Urinary bladder (tissue), 4 donors: ENCODE results near the gene TSKU. TPM values are rescaled to one million over a fixed set of nuclear protein-coding genes. Genes with fewer than 3 reads are reported as not detected.
"Not testable (repeated sequence)": the region's sequence is repeated elsewhere in the genome, so short reads cannot be mapped to it uniquely, and the experiment has no call there.

Source experiments
- DNase-seq: peaks from one replicate; pipeline ENCODE4 v3.0.0-alpha.2; 2015; ENCODE audit errors: extremely low spot score
- H3K27ac ChIP-seq: one replicate; pipeline ENCODE4 v1.5.1; 2013; ENCODE audit warnings: low read depth, mild to moderate bottlenecking, moderate library complexity
- H3K36me3 ChIP-seq: one replicate; pipeline ENCODE4 v1.6.1; 2013; ENCODE audit warnings: mild to moderate bottlenecking, moderate library complexity; ENCODE audit not compliant: insufficient read depth
- H3K4me1 ChIP-seq: one replicate; pipeline ENCODE4 v1.6.1; 2013; ENCODE audit warnings: mild to moderate bottlenecking, moderate library complexity; ENCODE audit not compliant: insufficient read depth
- H3K4me3 ChIP-seq: one replicate; pipeline ENCODE4 v1.5.1; 2013; ENCODE audit warnings: low read depth, low read length
- WGBS: extraction: QIAGEN DNeasy Blood & Tissue Kit; methylation state at CpG from one replicate; pipeline ENCODE4 v1.1.7; 2013; 5-methylcytosine and 5-hydroxymethylcytosine counted together
- polyA plus RNA-seq: library from polyadenylated mRNA; stranded (reverse); fragments of 200-250 nt; gene quantifications from one replicate; pipeline ENCODE4 v1.2.3, GENCODE V29; 2013
- total RNA-seq: library from RNA; depleted of rRNA; stranded (reverse); fragments of >200 nt; gene quantifications from one replicate; pipeline ENCODE4 v1.2.3, GENCODE V29; 2014
- donor health status: healthy with polysubstance abuse.
- donor health status: healthy.

The TSKU gene
- total and polyA plus RNA-seq, 2 donors, result 10.0 to 55.9 TPM

- H3K36me3 ChIP-seq, result no peaks in the 10 kb centered on the region
- WGBS, result 98% methylated on average over 4 of the region's 4 CpGs
- H3K4me1 ChIP-seq, result no peaks in the 10 kb centered on the region
- no peak overlapping the region for H3K27ac ChIP-seq
- no peak for DNase-seq
- no peak overlapping the region for H3K4me3 ChIP-seq
Measured at GRCh38 chr11:76811259-76811658, 28.1 kb downstream of the TSKU start.

- no peak overlapping the region for H3K4me3 ChIP-seq
- H3K4me1 ChIP-seq, result no peaks in the 10 kb centered on the region
- no peak for DNase-seq
- H3K36me3 ChIP-seq, result no peaks in the 10 kb centered on the region
- WGBS, result 92% methylated on average over 2 of the region's 2 CpGs
- no peak overlapping the region for H3K27ac ChIP-seq
Measured at GRCh38 chr11:76814414-76814813, 31.3 kb downstream of the TSKU start.

GRCh38 chr11:76815678-76816077 lies 32.5 kb downstream of the TSKU start:
- not testable (repeated sequence) for H3K4me1 ChIP-seq, H3K36me3 ChIP-seq, H3K4me3 ChIP-seq, DNase-seq, H3K27ac ChIP-seq
- WGBS, result 93% methylated on average over 7 of the region's 7 CpGs

GRCh38 chr11:76820184-76820566 lies 37.0 kb downstream of the TSKU start:
- Histone ChIP-seq H3K36me3 (no peaks in the 10 kb centered on the region), H3K27ac (no peak overlapping the region), H3K4me3 (no peak overlapping the region), H3K4me1 (no peaks in the 10 kb centered on the region)
- no peak for DNase-seq
- WGBS, result 89% methylated on average over 1 of the region's 1 CpG

- not testable (repeated sequence) for H3K4me3 ChIP-seq, DNase-seq, H3K36me3 ChIP-seq, H3K4me1 ChIP-seq, H3K27ac ChIP-seq
- WGBS, result 95% methylated on average over 29 of the region's 29 CpGs
Measured at GRCh38 chr11:76821396-76821795, 38.2 kb downstream of the TSKU start.

- Histone ChIP-seq H3K36me3 (no peaks in the 10 kb centered on the region), H3K4me3 (no peak overlapping the region), H3K27ac (no peak overlapping the region), H3K4me1 (no peaks in the 10 kb centered on the region)
- WGBS, result 89% methylated on average over 1 of the region's 1 CpG
- DNase-seq, result no peak
Measured at GRCh38 chr11:76822406-76822805, 39.2 kb downstream of the TSKU start.

- Histone ChIP-seq H3K4me3 (no peak overlapping the region), H3K4me1 (no peaks in the 10 kb centered on the region), H3K27ac (no peak overlapping the region), H3K36me3 (no peaks in the 10 kb centered on the region)
- 57% methylated on average over 9 of the region's 9 CpGs for WGBS
- no peak for DNase-seq
Measured at GRCh38 chr11:76823481-76824028, 40.4 kb downstream of the TSKU start.

- H3K4me1 ChIP-seq, result no peaks in the 10 kb centered on the region
- no peak overlapping the region for H3K4me3 ChIP-seq
- no peaks in the 10 kb centered on the region for H3K36me3 ChIP-seq
- no peak for DNase-seq
- 79% methylated on average over 9 of the region's 9 CpGs for WGBS
- no peak overlapping the region for H3K27ac ChIP-seq
Measured at GRCh38 chr11:76824083-76824939, 41.2 kb downstream of the TSKU start.

GRCh38 chr11:76824980-76825725 lies 42.0 kb downstream of the TSKU start:
- Histone ChIP-seq H3K27ac (no peak overlapping the region), H3K36me3 (no peaks in the 10 kb centered on the region), H3K4me1 (no peaks in the 10 kb centered on the region), H3K4me3 (no peak overlapping the region)
- no peak for DNase-seq
- 81% methylated on average over 5 of the region's 5 CpGs for WGBS

GRCh38 chr11:76825726-76826396 lies 42.7 kb downstream of the TSKU start:
- no peaks in the 10 kb centered on the region for H3K36me3 ChIP-seq
- no peak overlapping the region for H3K4me3 ChIP-seq
- WGBS, result 86% methylated on average over 1 of the region's 1 CpG
- no peak for DNase-seq
- H3K27ac ChIP-seq, result no peak overlapping the region
- H3K4me1 ChIP-seq, result no peaks in the 10 kb centered on the region

GRCh38 chr11:76826508-76826907 lies 43.4 kb downstream of the TSKU start:
- not testable (repeated sequence) for H3K4me3 ChIP-seq, H3K36me3 ChIP-seq, H3K27ac ChIP-seq, DNase-seq, H3K4me1 ChIP-seq
- WGBS, result 93% methylated on average over 3 of the region's 3 CpGs

GRCh38 chr11:76827005-76827404 lies 43.8 kb downstream of the TSKU start:
- not testable (repeated sequence) for H3K4me1 ChIP-seq, H3K36me3 ChIP-seq, H3K4me3 ChIP-seq, H3K27ac ChIP-seq, DNase-seq

GRCh38 chr11:76830639-76831327 lies 47.6 kb downstream of the TSKU start:
- 36% methylated on average over 9 of the region's 9 CpGs for WGBS
- Histone ChIP-seq H3K4me3 (no peak overlapping the region), H3K4me1 (no peaks in the 10 kb centered on the region), H3K27ac (no peak overlapping the region), H3K36me3 (no peaks in the 10 kb centered on the region)
- no peak for DNase-seq
